ENCODE data around the gene PARM1. TPM values are rescaled to one million over a fixed set of nuclear protein-coding genes. Genes with fewer than 3 reads are reported as not detected.

The PARM1 gene
- total RNA-seq = 100 to 1,000 TPM in 1 of 2 donors, 10 to 100 TPM in 1; 88.9 to 231 TPM

GRCh38 chr4:74932832-74933561 is at the start of gene PARM1:
Gene PARM1, plus strand, starts transcription at chr4:74933116. Its CDS starts 212 bp downstream, at chr4:74933328.
- Histone ChIP-seq H3K36me3 (no peaks in the 10 kb centered on the region), H3K27ac (peak within 1 kb of the TSS; percentile 88 to 92), H3K27me3 (no peaks in the 10 kb centered on the region), H3K9me3 (no peaks in the 10 kb centered on the region), H3K4me1 (peaks cover 0 to 8% of the 10 kb centered on the region in 2 donors), H3K4me3 (peak within 1 kb of the TSS; percentile 58 to 72)
- TF ChIP-seq CTCF (IDR thresholded peaks at IDR 0.05) = peak; percentile 80 to 84
- peak; percentile 90 for DNase-seq (ENCODE audit: low spot score)

GRCh38 chr4:74884266-74884665 is 48.6 kb upstream of the PARM1 start:
- Histone ChIP-seq H3K4me3 (no peak overlapping the region), H3K9me3 (no peaks in the 10 kb centered on the region), H3K27me3 (no peaks in the 10 kb centered on the region), H3K27ac (no peak overlapping the region), H3K4me1 (no peaks in the 10 kb centered on the region), H3K36me3 (no peaks in the 10 kb centered on the region)
- no peak for TF ChIP-seq CTCF (IDR thresholded peaks at IDR 0.05)
- DNase-seq (ENCODE audit: low spot score) = no peak

- TF ChIP-seq CTCF (IDR thresholded peaks at IDR 0.05) = no peak
- Histone ChIP-seq H3K4me1 (no peaks in the 10 kb centered on the region), H3K27ac (no peak overlapping the region), H3K4me3 (no peak overlapping the region), H3K36me3 (no peaks in the 10 kb centered on the region), H3K27me3 (no peaks in the 10 kb centered on the region), H3K9me3 (no peaks in the 10 kb centered on the region)
- no peak for DNase-seq (ENCODE audit: low spot score)
Measured at GRCh38 chr4:74886484-74886883, 46.4 kb upstream of the PARM1 start.

- no peak overlapping the region for H3K27ac ChIP-seq
- no peaks in the 10 kb centered on the region for H3K36me3 ChIP-seq
- no peak for DNase-seq (ENCODE audit: low spot score)
- H3K4me3 ChIP-seq = no peak overlapping the region
- H3K9me3 ChIP-seq = no peaks in the 10 kb centered on the region
- no peaks in the 10 kb centered on the region for H3K27me3 ChIP-seq
- no peak for TF ChIP-seq CTCF (IDR thresholded peaks at IDR 0.05)
- no peaks in the 10 kb centered on the region for H3K4me1 ChIP-seq
Measured at GRCh38 chr4:74890341-74890740, 42.6 kb upstream of the PARM1 start.

GRCh38 chr4:74891037-74891436 is 41.9 kb upstream of the PARM1 start:
- Histone ChIP-seq H3K4me1 (no peaks in the 10 kb centered on the region), H3K27me3 (no peaks in the 10 kb centered on the region), H3K9me3 (no peaks in the 10 kb centered on the region), H3K4me3 (no peak overlapping the region), H3K36me3 (no peaks in the 10 kb centered on the region), H3K27ac (no peak overlapping the region)
- no peak for DNase-seq (ENCODE audit: low spot score)
- no peak for TF ChIP-seq CTCF (IDR thresholded peaks at IDR 0.05)

GRCh38 chr4:74893171-74893570 is 39.7 kb upstream of the PARM1 start:
- H3K27me3 ChIP-seq = no peaks in the 10 kb centered on the region
- H3K9me3 ChIP-seq = no peaks in the 10 kb centered on the region
- no peaks in the 10 kb centered on the region for H3K36me3 ChIP-seq
- no peak overlapping the region for H3K27ac ChIP-seq
- H3K4me3 ChIP-seq = no peak overlapping the region
- H3K4me1 ChIP-seq = no peaks in the 10 kb centered on the region
- TF ChIP-seq CTCF (IDR thresholded peaks at IDR 0.05) = no peak
- DNase-seq (ENCODE audit: low spot score) = no peak

Data from right atrium auricular region (tissue), 2 donors.